KMS-11 (cell line): ENCODE measurements around the gene TAF10.

ENCODE experiments used
- H2AFZ ChIP-seq: fragments of 200-600 bp; sonication (generic); 2 replicates; pipeline ENCODE4 v1.6.1; 2016; ENCODE audit warnings: antibody characterized with exemption, mixed run types, low read depth
- H3K27ac ChIP-seq: fragments of 200-600 bp; sonication (generic); 2 replicates; pipeline ENCODE4 v1.6.1; 2016; ENCODE audit warnings: mild to moderate bottlenecking, mixed run types
- H3K27me3 ChIP-seq: fragments of 200-600 bp; sonication (generic); 2 replicates; pipeline ENCODE4 v1.6.1; 2017; ENCODE audit warnings: mild to moderate bottlenecking, low read depth, mixed run types, moderate library complexity; ENCODE audit not compliant: insufficient read depth
- H3K36me3 ChIP-seq: fragments of 200-600 bp; sonication (generic); 2 replicates; pipeline ENCODE4 v1.6.1; 2017; ENCODE audit warnings: mild to moderate bottlenecking, mixed run types; ENCODE audit not compliant: insufficient read depth
- H3K4me1 ChIP-seq: fragments of 200-600 bp; sonication (generic); 2 replicates; pipeline ENCODE4 v1.6.1; 2016; ENCODE audit warnings: mild to moderate bottlenecking, low read depth, mixed run types; ENCODE audit not compliant: poor library complexity, severe bottlenecking
- H3K4me2 ChIP-seq: fragments of 200-600 bp; sonication (generic); 2 replicates; pipeline ENCODE4 v1.7.0; 2016; ENCODE audit warnings: mild to moderate bottlenecking, mixed run types
- H3K4me3 ChIP-seq: fragments of 200-600 bp; sonication (generic); IDR thresholded peaks from 2 replicates; pipeline ENCODE4 v1.6.1; 2017; ENCODE audit warnings: low read depth, low read length, mixed read lengths; ENCODE audit not compliant: insufficient read depth
- H3K79me2 ChIP-seq: fragments of 200-600 bp; sonication (generic); 2 replicates; pipeline ENCODE4 v1.6.1; 2016; ENCODE audit warnings: low read depth, mixed run types; ENCODE audit not compliant: insufficient read depth
- H3K9ac ChIP-seq: fragments of 200-600 bp; sonication (generic); 2 replicates; pipeline ENCODE4 v1.6.1; 2016; ENCODE audit warnings: mild to moderate bottlenecking, mixed run types
- H4K20me1 ChIP-seq: fragments of 200-600 bp; sonication (generic); 2 replicates; pipeline ENCODE4 v1.6.1; 2016; ENCODE audit warnings: mild to moderate bottlenecking, mixed run types; ENCODE audit not compliant: insufficient read depth
- CTCF ChIP-seq: fragments of 200-600 bp; sonication (generic); conservative IDR thresholded peaks from 2 replicates; pipeline ENCODE4 v1.6.1; 2017; ENCODE audit warnings: low read depth, mild to moderate bottlenecking, antibody characterized with exemption, low read length, moderate library complexity, mixed read lengths

Gene TAF10

GRCh38 chr11:6566704-6567370 lies 45.2 kb downstream of the TAF10 start:
- no peak for TF ChIP-seq CTCF
- Histone ChIP-seq H3K27ac (no peak overlapping the region), H3K4me3 (no peak overlapping the region), H3K9ac (no peak overlapping the region), H3K27me3 (no peaks in the 10 kb centered on the region), H3K36me3 (no peaks in the 10 kb centered on the region), H2AFZ (no peak overlapping the region), H3K79me2 (no peaks in the 10 kb centered on the region), H4K20me1 (no peaks in the 10 kb centered on the region), H3K4me2 (no peak overlapping the region), H3K4me1 (peaks cover 6% of the 10 kb centered on the region)

GRCh38 chr11:6565988-6566703 lies 45.9 kb downstream of the TAF10 start:
- H3K27ac ChIP-seq = no peak overlapping the region
- no peaks in the 10 kb centered on the region for H3K79me2 ChIP-seq
- H3K4me3 ChIP-seq = no peak overlapping the region
- H3K27me3 ChIP-seq = no peaks in the 10 kb centered on the region
- H3K9ac ChIP-seq = no peak overlapping the region
- H2AFZ ChIP-seq = no peak overlapping the region
- no peaks in the 10 kb centered on the region for H4K20me1 ChIP-seq
- H3K4me2 ChIP-seq = no peak overlapping the region
- H3K4me1 ChIP-seq = peaks cover 6% of the 10 kb centered on the region
- H3K36me3 ChIP-seq = no peaks in the 10 kb centered on the region
- no peak for TF ChIP-seq CTCF

- Histone ChIP-seq H3K79me2 (no peaks in the 10 kb centered on the region), H3K27me3 (no peaks in the 10 kb centered on the region), H4K20me1 (no peaks in the 10 kb centered on the region), H3K4me1 (peaks cover 6% of the 10 kb centered on the region), H2AFZ (no peak overlapping the region), H3K9ac (no peak overlapping the region), H3K4me3 (no peak overlapping the region), H3K36me3 (no peaks in the 10 kb centered on the region), H3K4me2 (no peak overlapping the region), H3K27ac (no peak overlapping the region)
- no peak for TF ChIP-seq CTCF
Observed at GRCh38 chr11:6565325-6565724, 46.7 kb downstream of the TAF10 start.

GRCh38 chr11:6563667-6564066 lies 48.3 kb downstream of the TAF10 start:
- H3K4me2 ChIP-seq = no peak overlapping the region
- peaks cover 4% of the 10 kb centered on the region for H3K4me1 ChIP-seq
- H4K20me1 ChIP-seq = no peaks in the 10 kb centered on the region
- H3K36me3 ChIP-seq = no peaks in the 10 kb centered on the region
- no peak overlapping the region for H2AFZ ChIP-seq
- no peak for TF ChIP-seq CTCF
- H3K27ac ChIP-seq = no peak overlapping the region
- H3K27me3 ChIP-seq = no peaks in the 10 kb centered on the region
- no peak overlapping the region for H3K4me3 ChIP-seq
- no peaks in the 10 kb centered on the region for H3K79me2 ChIP-seq
- H3K9ac ChIP-seq = no peak overlapping the region
